ENCODE results near the gene RBM6. TPM values are rescaled to one million over a fixed set of nuclear protein-coding genes. Genes with fewer than 3 reads are reported as not detected.

Gene RBM6
- total RNA-seq, 2 donors from 2014 or later, result 123 to 146 TPM

DNA sequence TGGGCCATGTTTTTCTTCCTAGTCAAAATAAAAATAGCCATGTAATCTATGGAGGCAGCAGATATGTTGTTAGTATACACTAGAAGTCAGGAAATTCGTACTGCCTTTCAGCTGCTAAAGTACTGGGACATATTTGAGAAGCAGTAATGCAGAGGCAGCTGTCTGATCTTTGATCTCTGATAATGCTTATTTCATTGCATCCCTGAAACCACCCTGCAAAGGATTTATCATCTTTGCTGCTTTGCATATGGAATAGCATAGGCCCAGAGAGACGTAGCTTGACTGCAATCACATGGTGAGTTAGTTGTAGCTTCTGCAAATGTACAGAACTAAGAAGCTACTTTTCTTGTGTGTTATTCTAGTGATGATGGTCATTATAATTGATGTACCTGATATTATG lies 52.4 kb downstream of the RBM6 start:
- peaks cover 0 to 9% of the 10 kb centered on the region in 2 donors for H3K36me3 ChIP-seq (replicated peaks in 1 of 2; ENCODE audit: insufficient read depth in 1 of 2, low read depth in 2 of 2)
- no peak for ATAC-seq

DNA sequence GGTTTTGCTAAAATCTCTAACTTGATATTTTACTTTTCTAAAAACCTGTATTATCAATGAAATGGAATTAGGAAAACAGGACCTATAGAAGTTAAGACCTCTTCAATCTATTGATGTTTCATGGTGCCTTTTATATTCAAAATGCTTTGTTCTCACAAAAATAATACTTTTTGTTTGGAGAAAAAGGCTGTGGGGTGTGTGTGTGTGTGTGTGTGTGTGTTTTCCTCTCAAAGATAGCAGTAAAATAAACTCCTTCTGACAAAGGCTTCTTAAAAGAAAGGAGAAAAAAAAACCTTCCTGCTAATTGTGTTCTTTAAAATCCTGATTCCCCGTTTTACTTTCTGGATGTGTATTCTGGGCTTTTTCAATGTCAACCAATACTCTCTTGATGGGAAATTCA lies 54.5 kb downstream of the RBM6 start:
- TF ChIP-seq, protein P1, sequence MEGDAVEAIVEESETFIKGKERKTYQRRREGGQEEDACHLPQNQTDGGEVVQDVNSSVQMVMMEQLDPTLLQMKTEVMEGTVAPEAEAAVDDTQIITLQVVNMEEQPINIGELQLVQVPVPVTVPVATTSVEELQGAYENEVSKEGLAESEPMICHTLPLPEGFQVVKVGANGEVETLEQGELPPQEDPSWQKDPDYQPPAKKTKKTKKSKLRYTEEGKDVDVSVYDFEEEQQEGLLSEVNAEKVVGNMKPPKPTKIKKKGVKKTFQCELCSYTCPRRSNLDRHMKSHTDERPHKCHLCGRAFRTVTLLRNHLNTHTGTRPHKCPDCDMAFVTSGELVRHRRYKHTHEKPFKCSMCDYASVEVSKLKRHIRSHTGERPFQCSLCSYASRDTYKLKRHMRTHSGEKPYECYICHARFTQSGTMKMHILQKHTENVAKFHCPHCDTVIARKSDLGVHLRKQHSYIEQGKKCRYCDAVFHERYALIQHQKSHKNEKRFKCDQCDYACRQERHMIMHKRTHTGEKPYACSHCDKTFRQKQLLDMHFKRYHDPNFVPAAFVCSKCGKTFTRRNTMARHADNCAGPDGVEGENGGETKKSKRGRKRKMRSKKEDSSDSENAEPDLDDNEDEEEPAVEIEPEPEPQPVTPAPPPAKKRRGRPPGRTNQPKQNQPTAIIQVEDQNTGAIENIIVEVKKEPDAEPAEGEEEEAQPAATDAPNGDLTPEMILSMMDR (IDR thresholded peaks at IDR 0.05), result no peak
- TF ChIP-seq POLR2A (IDR thresholded peaks at IDR 0.05), result no peak
- ATAC-seq, result no peak
- H3K36me3 ChIP-seq (replicated peaks in 1 of 2; ENCODE audit: insufficient read depth in 1 of 2, low read depth in 2 of 2), result peaks cover 0 to 6% of the 10 kb centered on the region in 2 donors
- no peaks in the 10 kb centered on the region for H3K4me1 ChIP-seq
- 91 to 93% methylated on average over 1 of the region's 1 CpG for WGBS, 2 donors
- H3K4me3 ChIP-seq, result no peak overlapping the region
- H3K27me3 ChIP-seq, result no peaks in the 10 kb centered on the region
- no peaks in the 10 kb centered on the region for H3K9me3 ChIP-seq
- DNase-seq, result no peak
- intact Hi-C loops (cut with DNase I), result no loop called here
- H3K27ac ChIP-seq, result no peak overlapping the region

More for the DNA sequence above, 52.4 kb downstream of the RBM6 start:
- no peak overlapping the region for H3K4me3 ChIP-seq
- intact Hi-C loops (cut with DNase I), result no loop called here
- no peaks in the 10 kb centered on the region for H3K27me3 ChIP-seq
- WGBS, 2 donors, result 88 to 96% methylated on average over 2 of the region's 2 CpGs
- DNase-seq, result no peak
- no peak overlapping the region for H3K27ac ChIP-seq
- no peaks in the 10 kb centered on the region for H3K9me3 ChIP-seq
- TF ChIP-seq POLR2A (IDR thresholded peaks at IDR 0.05), result no peak
- TF ChIP-seq, protein P1 (IDR thresholded peaks at IDR 0.05), result no peak
- no peaks in the 10 kb centered on the region for H3K4me1 ChIP-seq

DNA sequence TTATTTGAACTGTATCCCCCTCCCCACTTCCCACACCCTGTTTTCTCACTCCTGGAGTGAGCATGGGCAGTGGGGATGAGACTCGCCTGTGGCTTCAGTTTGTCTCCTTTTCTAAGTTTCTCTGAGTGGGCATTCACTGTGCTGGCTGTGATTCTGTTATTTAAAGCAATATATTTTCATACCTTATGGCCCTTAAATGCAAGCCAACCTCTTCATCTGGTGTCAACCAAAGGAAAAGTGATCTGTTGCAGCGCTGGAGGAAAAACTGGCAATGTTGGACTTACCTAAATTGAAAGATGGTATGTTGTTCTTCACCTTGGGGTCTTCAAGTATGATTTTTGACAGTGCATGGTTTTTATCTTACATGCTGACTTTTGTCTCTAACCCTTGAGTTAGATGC lies 56.1 kb downstream of the RBM6 start:
- H3K9me3 ChIP-seq, result no peaks in the 10 kb centered on the region
- DNase-seq (no peak), ATAC-seq (no peak)
- intact Hi-C loops (cut with DNase I), result no loop called here
- 92 to 98% methylated on average over 2 of the region's 2 CpGs for WGBS, 2 donors
- no peaks in the 10 kb centered on the region for H3K4me1 ChIP-seq
- H3K27me3 ChIP-seq, result no peaks in the 10 kb centered on the region
- H3K27ac ChIP-seq, result no peak overlapping the region
- TF ChIP-seq POLR2A (IDR thresholded peaks at IDR 0.05), result no peak
- TF ChIP-seq, protein P1 (IDR thresholded peaks at IDR 0.05), result no peak
- H3K36me3 ChIP-seq (replicated peaks in 1 of 2; ENCODE audit: insufficient read depth in 1 of 2, low read depth in 2 of 2), result peaks cover 0 to 3% of the 10 kb centered on the region in 2 donors
- no peak overlapping the region for H3K4me3 ChIP-seq

DNA sequence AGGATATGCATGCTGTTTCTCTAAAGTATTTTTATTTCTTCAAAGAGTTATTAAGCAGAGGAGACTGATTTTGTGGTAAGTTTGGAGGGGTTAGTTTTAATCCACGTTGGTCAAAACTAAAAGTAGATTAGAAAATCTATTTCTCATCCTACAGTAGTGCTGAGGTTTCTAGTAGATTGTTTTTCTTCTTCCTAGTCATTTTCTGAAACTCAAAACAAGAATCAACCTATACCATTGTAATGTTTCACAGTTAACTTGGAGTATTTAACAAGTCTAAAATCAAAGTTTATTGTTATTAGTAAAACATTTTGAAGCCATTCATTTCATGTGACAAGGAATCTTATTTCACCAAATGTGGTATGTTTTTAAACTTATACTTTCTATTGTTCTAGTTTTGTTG lies 57.9 kb downstream of the RBM6 start:
- no peak for DNase-seq
- no peak for ATAC-seq
- TF ChIP-seq POLR2A (IDR thresholded peaks at IDR 0.05), result no peak
- TF ChIP-seq, protein P1 (IDR thresholded peaks at IDR 0.05), result no peak
- no peaks in the 10 kb centered on the region for H3K9me3 ChIP-seq
- H3K4me3 ChIP-seq, result no peak overlapping the region
- WGBS, 2 donors, result 59 to 77% methylated on average over 1 of the region's 1 CpG
- H3K36me3 ChIP-seq (replicated peaks in 1 of 2; ENCODE audit: insufficient read depth in 1 of 2, low read depth in 2 of 2), result peaks cover 0 to 3% of the 10 kb centered on the region in 2 donors
- H3K27ac ChIP-seq, result no peak overlapping the region
- no peaks in the 10 kb centered on the region for H3K27me3 ChIP-seq
- H3K4me1 ChIP-seq, result no peaks in the 10 kb centered on the region
- intact Hi-C loops (cut with DNase I), result no loop called here

DNA sequence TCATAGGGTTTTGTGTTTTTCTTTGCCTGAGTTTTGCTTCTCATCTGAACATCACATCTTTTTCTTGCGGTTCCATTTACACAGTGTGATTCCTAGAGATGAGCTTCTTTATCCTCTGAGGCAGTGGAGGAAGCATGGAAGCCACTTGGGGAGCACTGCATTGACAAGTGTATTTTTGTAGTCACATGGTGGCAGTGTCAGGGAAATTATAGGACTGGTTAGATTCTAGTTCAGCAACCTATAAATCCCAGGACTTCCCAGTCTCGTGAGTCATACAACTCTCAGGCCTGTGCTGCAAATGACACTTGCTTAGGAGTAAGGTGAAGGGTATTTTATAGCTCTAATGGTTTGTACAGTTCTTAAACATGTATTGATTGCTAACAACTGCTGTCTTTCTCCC lies 58.4 kb downstream of the RBM6 start:
- intact Hi-C loops (cut with DNase I), result no loop called here
- Histone ChIP-seq H3K4me1 (no peaks in the 10 kb centered on the region), H3K9me3 (no peaks in the 10 kb centered on the region), H3K27me3 (no peaks in the 10 kb centered on the region), H3K4me3 (no peak overlapping the region), H3K27ac (no peak overlapping the region), H3K36me3 (replicated peaks in 1 of 2; ENCODE audit: insufficient read depth in 1 of 2, low read depth in 2 of 2) (peaks cover 0 to 3% of the 10 kb centered on the region in 2 donors)
- no peak for DNase-seq
- 72 to 81% methylated on average over 2 of the region's 2 CpGs for WGBS, 2 donors
- no peak for ATAC-seq
- TF ChIP-seq, protein P1 (IDR thresholded peaks at IDR 0.05), result no peak
- no peak for TF ChIP-seq POLR2A (IDR thresholded peaks at IDR 0.05)

All from body of pancreas (tissue), 4 donors.